NCI-H146 (cell line): ENCODE measurements around the gene ARHGAP6.

Experiments
- DNase-seq: peaks from one replicate; lab custom pipeline; 2025; lab: John Stamatoyannopoulos, UW

The ARHGAP6 gene

GRCh38 chrX:11429538-11430085 lies 236.1 kb downstream of the ARHGAP6 start:
- no peak for DNase-seq

DNA sequence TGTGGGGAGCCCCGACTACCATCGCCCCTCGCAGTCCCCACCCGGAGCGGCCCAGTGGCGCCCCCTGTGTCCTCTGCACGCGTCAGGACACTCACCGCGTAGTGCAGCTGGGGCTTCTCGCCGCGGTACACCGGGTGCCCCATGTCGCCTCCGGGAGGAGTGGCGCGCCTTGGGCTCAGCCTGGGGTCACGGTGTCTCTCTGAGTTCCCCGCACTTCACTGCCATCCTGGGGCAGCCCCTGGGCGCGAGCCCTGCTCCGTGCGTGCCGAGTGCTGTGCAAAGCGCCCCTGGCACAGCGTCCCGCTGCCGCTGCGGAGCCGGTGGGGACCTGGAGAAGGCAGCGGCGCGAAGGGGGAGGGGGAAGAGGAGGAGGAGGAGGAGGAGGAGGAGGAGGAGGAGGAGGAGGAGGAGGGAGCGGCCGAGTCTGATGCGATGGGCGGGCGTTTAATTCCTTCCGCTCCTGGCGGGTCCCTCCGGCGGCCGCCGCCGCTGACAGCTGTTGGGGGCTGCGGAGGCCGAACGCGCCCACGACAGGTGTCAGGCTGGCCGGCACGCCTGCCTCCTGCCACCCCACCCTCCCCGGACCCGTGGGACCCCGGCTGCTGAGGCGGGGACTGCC lies 238.2 kb downstream of the ARHGAP6 start:
- DNase-seq: no peak

- no peak for DNase-seq
Measured at GRCh38 chrX:11426712-11427452, 238.8 kb downstream of the ARHGAP6 start.

- no peak for DNase-seq
Measured at GRCh38 chrX:11424903-11425674, 240.6 kb downstream of the ARHGAP6 start.

GRCh38 chrX:11423949-11424348 lies 241.8 kb downstream of the ARHGAP6 start:
- DNase-seq: no peak

DNA sequence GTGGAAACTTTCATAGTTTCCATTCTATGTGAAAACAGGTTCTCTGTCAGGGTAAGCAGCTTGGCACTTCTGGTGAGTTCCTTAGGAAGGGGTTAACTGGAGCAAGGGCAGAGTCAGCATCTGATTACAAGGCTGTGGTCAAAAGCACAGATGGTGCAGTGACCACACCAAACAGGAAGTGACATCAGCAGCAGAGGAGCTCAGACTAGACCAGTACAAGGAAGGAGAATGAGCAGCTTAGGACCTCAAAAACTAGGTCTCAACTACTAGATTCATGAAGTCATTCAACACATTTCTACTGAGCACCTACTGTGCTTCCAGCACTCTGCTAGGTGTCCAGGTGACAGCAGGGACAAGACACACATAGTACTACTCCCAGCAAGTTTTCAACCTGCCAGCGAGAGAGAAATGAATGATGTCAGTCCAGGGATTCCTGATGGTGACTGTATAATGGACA lies 242.3 kb downstream of the ARHGAP6 start:
- no peak for DNase-seq

GRCh38 chrX:11422525-11422857 lies 243.2 kb downstream of the ARHGAP6 start:
- no peak for DNase-seq

DNA sequence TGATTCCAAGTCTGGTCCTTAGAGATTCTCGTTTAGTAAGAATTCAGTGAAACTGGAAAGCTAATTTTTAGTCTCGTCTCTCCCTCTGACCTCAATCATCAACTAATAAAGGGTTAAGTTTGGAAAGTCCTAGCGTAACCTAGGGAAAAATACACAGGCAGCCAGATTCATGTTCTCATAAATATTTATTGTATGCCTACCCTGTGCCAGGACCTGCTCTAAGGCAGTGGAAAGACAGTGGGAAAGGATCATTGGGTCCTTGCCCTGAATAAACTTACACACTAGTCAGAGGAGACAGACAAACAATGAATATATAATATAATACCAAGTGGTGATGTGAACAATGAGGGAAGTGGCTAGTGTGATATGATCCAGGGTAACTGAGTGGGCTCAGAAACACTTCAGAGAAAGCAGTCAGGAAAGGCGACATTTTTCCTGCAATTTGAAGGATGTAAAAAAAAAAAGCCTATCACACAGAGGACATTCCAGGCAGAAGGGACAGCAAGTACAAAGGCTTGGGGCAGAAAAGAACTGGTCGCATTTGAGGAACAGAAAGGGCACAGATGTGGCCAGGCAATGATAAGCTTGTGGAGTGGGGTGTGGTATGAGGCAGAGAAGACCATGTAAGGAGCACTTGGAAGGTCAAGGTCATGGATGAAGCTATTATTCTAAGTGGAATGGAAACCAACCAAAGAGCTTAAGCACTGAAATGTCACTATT lies 243.8 kb downstream of the ARHGAP6 start:
- DNase-seq: no peak

- no peak for DNase-seq
Measured at GRCh38 chrX:11420851-11421250, 244.9 kb downstream of the ARHGAP6 start.

- DNase-seq: no peak
Measured at GRCh38 chrX:11419102-11419501, 246.6 kb downstream of the ARHGAP6 start.

DNA sequence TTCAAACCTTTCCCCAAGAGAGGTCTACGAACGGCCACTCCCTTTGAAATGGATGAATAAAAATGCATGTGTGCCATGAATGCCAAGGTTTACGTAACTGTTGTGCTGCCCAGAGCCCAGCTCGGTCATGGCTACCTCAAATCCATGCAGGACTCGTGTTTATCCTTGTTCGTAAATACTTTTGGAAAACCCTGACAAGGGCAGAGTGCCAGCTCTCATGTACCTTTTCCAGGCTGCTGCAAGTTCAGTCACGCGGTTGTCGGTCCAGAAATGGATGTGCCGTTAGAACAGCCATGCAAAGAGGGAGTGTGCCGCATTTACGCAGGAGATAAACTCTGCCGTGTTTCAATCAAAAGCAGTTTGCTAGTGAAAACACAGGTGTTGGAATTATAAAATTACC lies 249.1 kb downstream of the ARHGAP6 start:
- DNase-seq: no peak

GRCh38 chrX:11414091-11414490 lies 251.6 kb downstream of the ARHGAP6 start:
- DNase-seq: no peak

DNA sequence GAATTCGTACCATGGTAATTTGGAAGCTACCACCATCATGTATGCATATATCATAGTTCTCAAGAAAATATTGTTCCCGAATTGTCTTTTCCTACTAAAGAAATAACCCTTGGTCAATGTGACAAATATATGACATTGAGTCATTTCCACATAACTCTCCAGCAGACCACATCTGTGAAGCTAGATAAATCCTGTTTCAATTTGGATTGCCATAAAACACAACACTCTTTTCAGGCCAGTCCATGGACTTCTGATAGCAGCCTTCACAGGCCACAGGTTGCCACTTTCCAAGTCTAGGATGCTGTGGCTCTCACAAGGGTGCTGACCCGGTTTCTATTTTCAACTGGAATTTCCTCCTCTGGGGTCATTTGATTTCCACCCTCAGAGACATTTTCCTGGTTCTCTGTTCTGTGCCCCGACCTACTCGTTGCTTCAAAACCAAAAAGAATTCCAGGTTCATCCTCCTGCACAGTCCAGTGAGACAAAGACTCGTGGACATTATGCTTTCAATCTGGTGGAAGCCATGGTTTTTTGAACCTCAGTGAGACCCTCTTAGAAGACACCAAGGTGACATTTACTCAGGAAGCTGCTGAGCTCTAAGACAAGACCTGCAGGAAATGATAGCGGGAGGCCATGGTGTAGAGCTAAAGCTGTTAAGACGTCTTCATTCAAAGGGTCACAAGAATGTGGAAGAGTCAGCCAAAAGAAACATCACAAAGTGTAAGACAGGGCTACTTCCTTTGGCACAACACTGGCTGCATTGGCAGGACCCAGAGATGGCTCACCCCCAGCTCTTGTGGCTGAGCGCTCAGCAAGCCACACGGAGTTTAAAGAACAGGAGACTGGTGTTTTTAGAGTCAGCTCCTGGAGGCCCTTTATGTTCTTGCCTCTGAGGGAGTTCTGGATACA lies 252.8 kb downstream of the ARHGAP6 start:
- no peak for DNase-seq

DNA sequence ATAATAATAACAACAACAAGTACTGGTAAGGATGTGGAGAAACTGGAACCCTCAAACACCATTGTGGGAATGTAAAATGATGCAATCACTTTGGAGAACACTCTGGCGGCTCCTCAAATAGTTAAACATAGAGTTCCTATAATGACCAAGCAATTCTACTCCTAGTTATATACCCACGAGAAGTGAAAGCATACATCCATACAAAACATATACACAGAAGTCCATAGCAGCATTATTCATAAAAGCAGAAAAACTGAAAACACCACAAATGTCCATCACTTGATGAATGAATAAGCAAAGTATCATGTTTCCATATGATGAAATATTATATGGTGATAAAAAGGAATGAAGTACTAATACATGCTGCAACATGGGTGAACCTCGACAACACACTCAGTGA lies 255.8 kb downstream of the ARHGAP6 start:
- no peak for DNase-seq

GRCh38 chrX:11408783-11409182 lies 256.9 kb downstream of the ARHGAP6 start:
- no peak for DNase-seq

GRCh38 chrX:11408109-11408405 lies 257.7 kb downstream of the ARHGAP6 start:
- no peak for DNase-seq

- DNase-seq: no peak
Measured at GRCh38 chrX:11407331-11408108, 258.2 kb downstream of the ARHGAP6 start.

GRCh38 chrX:11406109-11406765 lies 259.5 kb downstream of the ARHGAP6 start:
- DNase-seq: no peak

GRCh38 chrX:11403631-11404030 lies 262.1 kb downstream of the ARHGAP6 start:
- DNase-seq: no peak

GRCh38 chrX:11401966-11402365 lies 263.8 kb downstream of the ARHGAP6 start:
- DNase-seq: no peak
